A549 (cell line): ENCODE results near the gene MAFF. TPM values are rescaled to one million over a fixed set of nuclear protein-coding genes. Genes with fewer than 3 reads are reported as not detected.

Experiments
- ATAC-seq, 2 experiments: fragments of 200-7000 bp in 1 of 2; fragments of >200 bp in 1 of 2; cut with Nextera tagmentation in 1 of 2; cut with Tn5 transposase in 1 of 2; 3 replicates each; pipeline versions ENCODE4 v1.8.0 to v1.9.1; 2018 to 2020; ENCODE audit warnings: mild to moderate bottlenecking in 1 of 2, moderate library complexity in 1 of 2
- CTCF ChIA-PET: fragments of 300-600 bp; sonication (Branson Sonifier 250); formaldehyde crosslinking; extraction: SDS; loops from one replicate; lab custom pipeline; 2021; ENCODE audit warnings: antibody characterized with exemption, inconsistent platforms; lab: Yijun Ruan, JAX
- POLR2A ChIA-PET: fragments of 350-600 bp; formaldehyde crosslinking; extraction: SDS; loops from one replicate; lab custom pipeline; 2021; ENCODE audit warnings: antibody characterized with exemption, inconsistent platforms; lab: Yijun Ruan, JAX
- DNase-seq, 2 experiments: peaks; one replicate each; pipeline versions ENCODE4 v3.0.0 to v3.0.0-alpha.2; 2011 to 2016; ENCODE audit warnings: low read depth in 1 of 2, low spot score in 1 of 2
- FAIRE-seq: peaks from 2 replicates; lab custom pipeline; 2011; peaks lifted over from hg19 to GRCh38; lab: Jason Lieb, UNC
- H3K27ac ChIP-seq, 2 experiments: fragments of >200 bp; sonication (Bioruptor Twin); formaldehyde crosslinking; 3 replicates each; pipeline ENCODE4 v1.5.1; 2016 to 2017
- H3K4me1 ChIP-seq: fragments of >200 bp; sonication (Bioruptor Twin); formaldehyde crosslinking; 3 replicates; pipeline ENCODE4 v1.6.1; 2016
- H3K4me2 ChIP-seq: fragments of >200 bp; sonication (Bioruptor Twin); formaldehyde crosslinking; 3 replicates; pipeline ENCODE4 v1.6.1; 2016
- H3K4me3 ChIP-seq: fragments of >200 bp; sonication (Bioruptor Twin); formaldehyde crosslinking; 3 replicates; pipeline ENCODE4 v1.5.1; 2016
- H3K9me3 ChIP-seq: fragments of >200 bp; sonication (Bioruptor Twin); formaldehyde crosslinking; 3 replicates; pipeline ENCODE4 v1.6.1; 2016
- ATOH8 ChIP-seq: fragments of 250-450 bp; sonication (Bioruptor Pico); IDR thresholded peaks from 2 replicates; pipeline ENCODE4 v1.5.0; 2020; ENCODE audit warnings: low read depth, mild to moderate bottlenecking, moderate library complexity
- BCL3 ChIP-seq: fragments of >200 bp; sonication (Bioruptor Twin); formaldehyde crosslinking; IDR thresholded peaks from 3 replicates; pipeline ENCODE4 v1.6.1; 2016
- BHLHE40 ChIP-seq: IDR thresholded peaks from 2 replicates; pipeline ENCODE4 v1.6.1; 2012; ENCODE audit warnings: low read depth, low read length, inconsistent platforms
- CBX2 ChIP-seq: fragments of 200-600 bp; sonication (generic); IDR thresholded peaks from 2 replicates; pipeline ENCODE4 v1.6.1; 2016; ENCODE audit warnings: low read depth, mild to moderate bottlenecking, borderline replicate concordance
- CHD2 ChIP-seq: fragments of 150-350 bp; IDR thresholded peaks from 2 replicates; pipeline ENCODE4 v1.6.1; 2014; ENCODE audit warnings: low read length; ENCODE audit not compliant: partially characterized antibody
- CHD4 ChIP-seq: fragments of 200-600 bp; sonication (generic); IDR thresholded peaks from 2 replicates; pipeline ENCODE4 v1.6.1; 2016; ENCODE audit warnings: antibody characterized with exemption, mild to moderate bottlenecking, borderline replicate concordance
- ELK1 ChIP-seq: fragments of 150-350 bp; IDR thresholded peaks from 2 replicates; pipeline ENCODE4 v1.6.1; 2014; ENCODE audit warnings: low read depth, mild to moderate bottlenecking, low read length
- FOSB ChIP-seq: fragments of 250-450 bp; sonication (Bioruptor Pico); IDR thresholded peaks from 2 replicates; pipeline ENCODE4 v1.5.0; 2020; ENCODE audit warnings: mild to moderate bottlenecking, moderate library complexity
- FOSL2 ChIP-seq, 2 experiments: fragments of 450-650 bp in 1 of 2; fragments of >200 bp in 1 of 2; sonication (Bioruptor Twin) in 1 of 2; formaldehyde crosslinking; IDR thresholded peaks; 2 replicates each; pipeline versions ENCODE4 v1.5.0 to v1.6.1; 2016 to 2020; ENCODE audit warnings: mild to moderate bottlenecking in 1 of 2, moderate library complexity in 1 of 2
- FOXS1 ChIP-seq: fragments of 250-450 bp; sonication (Bioruptor Pico); IDR thresholded peaks from 2 replicates; pipeline ENCODE4 v1.5.0; 2020; ENCODE audit warnings: mild to moderate bottlenecking, moderate library complexity
- HDAC2 ChIP-seq: fragments of 200-600 bp; sonication (generic); IDR thresholded peaks from 2 replicates; pipeline ENCODE4 v1.6.1; 2016
- MAFK ChIP-seq: fragments of 450-650 bp; IDR thresholded peaks from 2 replicates; pipeline ENCODE4 v1.6.1; 2014; ENCODE audit not compliant: partially characterized antibody
- MAX ChIP-seq: IDR thresholded peaks from 2 replicates; pipeline ENCODE4 v1.6.1; 2012
- MAZ ChIP-seq: fragments of 150-350 bp; IDR thresholded peaks from 2 replicates; pipeline ENCODE4 v1.6.1; 2014; ENCODE audit warnings: antibody characterized with exemption, low read depth, low read length, borderline replicate concordance
- NPAS2 ChIP-seq: fragments of 250-450 bp; sonication (Bioruptor Pico); IDR thresholded peaks from 2 replicates; pipeline ENCODE4 v1.8.0; 2022; ENCODE audit warnings: mild to moderate bottlenecking, moderate library complexity, borderline replicate concordance
- NR3C1 ChIP-seq: fragments of >200 bp; sonication (Bioruptor Twin); formaldehyde crosslinking; IDR thresholded peaks from 3 replicates; pipeline ENCODE4 v1.6.1; 2017
- PBX3 ChIP-seq: IDR thresholded peaks from 2 replicates; pipeline ENCODE4 v1.6.1; 2012
- PHF8 ChIP-seq: fragments of 200-600 bp; sonication (generic); IDR thresholded peaks from 2 replicates; pipeline ENCODE4 v1.6.1; 2016; ENCODE audit warnings: low read depth, mild to moderate bottlenecking, antibody characterized with exemption, moderate library complexity, borderline replicate concordance
- POLR2A ChIP-seq: IDR thresholded peaks from 2 replicates; pipeline ENCODE4 v1.6.1; 2012; ENCODE audit warnings: mild to moderate bottlenecking, low read length
- POLR2AphosphoS2 ChIP-seq: conservative IDR thresholded peaks from 2 replicates; pipeline ENCODE4 v1.6.1; 2012; ENCODE audit warnings: low read length, improper control_type of control experiment, inconsistent platforms
- RAD21 ChIP-seq, 2 experiments: fragments of >200 bp in 1 of 2; sonication (Bioruptor Twin) in 1 of 2; formaldehyde crosslinking in 1 of 2; IDR thresholded peaks in 1 of 2; conservative IDR thresholded peaks in 1 of 2; 2 replicates in 1 of 2; 3 replicates in 1 of 2; pipeline ENCODE4 v1.6.1; 2012 to 2018; ENCODE audit warnings: inconsistent platforms in 1 of 2
- RCOR1 ChIP-seq: fragments of 150-350 bp; IDR thresholded peaks from 2 replicates; pipeline ENCODE4 v1.6.1; 2014; ENCODE audit warnings: antibody characterized with exemption, low read length, low read depth
- REST ChIP-seq: fragments of 200-600 bp; sonication (generic); IDR thresholded peaks from 2 replicates; pipeline ENCODE4 v1.6.1; 2016; ENCODE audit warnings: antibody characterized with exemption, mild to moderate bottlenecking, moderate library complexity
- USF2 ChIP-seq: fragments of 450-650 bp; IDR thresholded peaks from 2 replicates; pipeline ENCODE4 v1.6.1; 2014; ENCODE audit warnings: antibody characterized with exemption
- ZC3H11A ChIP-seq: fragments of 450-650 bp; IDR thresholded peaks from 2 replicates; pipeline ENCODE4 v1.6.1; 2014; ENCODE audit warnings: antibody characterized with exemption, mild to moderate bottlenecking
- WGBS: methylation state at CpG from one replicate; pipeline ENCODE4 v1.1.6; 2017; ENCODE audit errors: missing lambda C conversion rate; 5-methylcytosine and 5-hydroxymethylcytosine counted together
- polyA plus RNA-seq, 4 experiments: library from polyadenylated mRNA; depleted of rRNA in 3 of 4; stranded (reverse); fragments of >200 nt; fragmentation: RNase III in 1 of 4; extraction: RNeasy Plus Mini Kit Qiagen cat#74134 plus additional on column Dnase treatment in 1 of 4; gene quantifications; 2 replicates in 3 of 4; 3 replicates in 1 of 4; pipeline ENCODE4 v1.2.3, GENCODE V29; 2011 to 2017

The MAFF gene
- polyA plus RNA-seq, 2 of the 4 experiments (the other 2 are of a cell fraction): 3.2 to 4.0 TPM

- TF ChIP-seq NPAS2 (CRISPR knock-in tag) (no peak), ELK1 (no peak), RCOR1 (no peak)
Measured at GRCh38 chr22:38173641-38173906, 28.2 kb upstream of the MAFF start (continued).

- no peak overlapping the region; a peak in 1 of 6 replicates for H3K27ac ChIP-seq
- H3K4me1 ChIP-seq: peaks cover 41% of the 10 kb centered on the region
- DNase-seq: no peak
- no peak overlapping the region for H3K4me2 ChIP-seq
- ATAC-seq: no peak
- ChIA-PET CTCF (interaction anchor here (0.7 kb wide), 1 partner anchor 11 kb away, joined by 3 read pairs; no protein-coding TSS in a partner anchor), POLR2A (no interaction called here)
- no peak for FAIRE-seq
- no peak overlapping the region for H3K4me3 ChIP-seq
- WGBS: 76% methylated on average over 9 of the region's 14 CpGs
- TF ChIP-seq CHD2 (no peak), FOXS1 (CRISPR knock-in tag) (no peak), USF2 (no peak), RAD21 (conservative IDR thresholded peaks at IDR 0.05 in 1 of 2, IDR thresholded peaks at IDR 0.05 in 1 of 2) (no peak), MAZ (no peak), PHF8 (no peak), NR3C1 (no peak), MAFK (no peak), MAX (no peak), ZC3H11A (no peak), BHLHE40 (no peak)
- H3K9me3 ChIP-seq: no peaks in the 10 kb centered on the region
Measured at GRCh38 chr22:38174626-38175025, 27.2 kb upstream of the MAFF start.

- FAIRE-seq: no peak
- ChIA-PET CTCF (interaction anchor here (0.5 to 1.4 kb wide), 5 partner anchors 25 to 672 kb away, joined by 3 to 5 read pairs (median 3); no protein-coding TSS in a partner anchor), POLR2A (no interaction called here)
- Histone ChIP-seq H3K27ac (peak overlapping the region in 1 of 2 experiments; percentile 11; a peak in 2 of 6 replicates), H3K4me1 (peaks cover 50% of the 10 kb centered on the region), H3K4me3 (no peak overlapping the region), H3K4me2 (no peak overlapping the region), H3K9me3 (no peaks in the 10 kb centered on the region)
- ATAC-seq: no peak
- no peak for DNase-seq
- 92% methylated on average over 17 of the region's 17 CpGs for WGBS
- TF ChIP-seq CHD4: no peak
- no peak for TF ChIP-seq MAX
- no peak for TF ChIP-seq PBX3
- TF ChIP-seq POLR2A: no peak
- TF ChIP-seq ATOH8 (CRISPR knock-in tag): no peak
- no peak for TF ChIP-seq BCL3
- TF ChIP-seq REST: no peak
- no peak for TF ChIP-seq POLR2AphosphoS2
- no peak for TF ChIP-seq FOSB (CRISPR knock-in tag)
- no peak for TF ChIP-seq FOSL2 (IDR thresholded peaks at IDR 0.05)
- TF ChIP-seq FOSL2 (CRISPR knock-in tag; IDR thresholded peaks at IDR 0.05): no peak
- TF ChIP-seq CBX2: no peak
- no peak for TF ChIP-seq MAFK
- TF ChIP-seq HDAC2: no peak
Measured at GRCh38 chr22:38175206-38176118, 26.3 kb upstream of the MAFF start.
